Inflammatory macrophage (primary cell): ENCODE measurements around the gene DHX16.
"Not testable (repeated sequence)": the region's sequence is repeated elsewhere in the genome, so short reads cannot be mapped to it uniquely, and the experiment has no call there.

Source experiments
- DNase-seq, 2 donors: peaks; one replicate each; pipeline ENCODE4 v3.0.0-alpha.2; 2020 to 2022

The DHX16 gene

GRCh38 chr6:30678964-30679726, 6.3 kb upstream of the DHX16 start:
- DNase-seq = peak; percentile 83 to 86

- no peak for DNase-seq
Measured at GRCh38 chr6:30676660-30677285, 4.0 kb upstream of the DHX16 start.

GRCh38 chr6:30670760-30671527, 1.9 kb downstream of the DHX16 start:
- DNase-seq = no peak

GRCh38 chr6:30666300-30666699, 6.5 kb downstream of the DHX16 start:
- DNase-seq = peak; percentile 44 to 63

GRCh38 chr6:30664994-30665767, 7.6 kb downstream of the DHX16 start:
- no peak for DNase-seq

GRCh38 chr6:30657922-30658321, 14.9 kb downstream of the DHX16 start:
- DNase-seq = not testable (repeated sequence)

- no peak for DNase-seq
Measured at GRCh38 chr6:30657454-30657853, 15.4 kb downstream of the DHX16 start.

GRCh38 chr6:30656513-30656912, 16.3 kb downstream of the DHX16 start:
- DNase-seq = peak; percentile 81

- DNase-seq = no peak
Measured at GRCh38 chr6:30655743-30656094, 17.1 kb downstream of the DHX16 start.

- no peak for DNase-seq
Measured at GRCh38 chr6:30654798-30655742, 17.7 kb downstream of the DHX16 start.

- DNase-seq = no peak
Measured at GRCh38 chr6:30651143-30651542, 21.7 kb downstream of the DHX16 start.

- peak; percentile 68 to 78 for DNase-seq
Measured at GRCh38 chr6:30647242-30648116, 25.3 kb downstream of the DHX16 start.

- peak; percentile 89 to 94 for DNase-seq
Measured at GRCh38 chr6:30646450-30647241, 26.2 kb downstream of the DHX16 start, which contains the start of gene C6orf136. Gene C6orf136, plus strand, starts transcription at chr6:30647133. Its CDS starts 99 bp downstream, at chr6:30647232.

- DNase-seq = no peak
Measured at GRCh38 chr6:30645989-30646388, 26.8 kb downstream of the DHX16 start.

GRCh38 chr6:30644769-30645168, 28.0 kb downstream of the DHX16 start:
- no peak for DNase-seq

- peak in 1 of 2 donors; percentile 11 for DNase-seq
Measured at GRCh38 chr6:30643656-30644055, 29.1 kb downstream of the DHX16 start.

- no peak for DNase-seq
Measured at GRCh38 chr6:30641048-30641447, 31.8 kb downstream of the DHX16 start.

GRCh38 chr6:30640481-30640880, 32.3 kb downstream of the DHX16 start:
- no peak for DNase-seq

- no peak for DNase-seq
Measured at GRCh38 chr6:30635834-30636233, 37.0 kb downstream of the DHX16 start.
